HG03095 (cell line): ENCODE data around the gene NOS2.
"Not testable (repeated sequence)": the region's sequence is repeated elsewhere in the genome, so short reads cannot be mapped to it uniquely, and the experiment has no call there.

Experiments
- ATAC-seq: cut with Tn5 transposase; IDR thresholded peaks from one replicate; pipeline ENCODE4 v1.9.1; 2021; ENCODE audit warnings: moderate library complexity; ENCODE audit not compliant: unreplicated experiment

Gene NOS2

GRCh38 chr17:27800522-27800921, at the start of gene NOS2:
NOS2 (minus strand) TSS chr17:27800529; CDS start chr17:27798809, 1,720 bp downstream.
- ATAC-seq = no peak

- no peak for ATAC-seq
Observed at GRCh38 chr17:27849474-27850185, 49.3 kb upstream of the NOS2 start.

GRCh38 chr17:27848931-27849330, 48.6 kb upstream of the NOS2 start:
- ATAC-seq = no peak

- ATAC-seq = not testable (repeated sequence)
Observed at GRCh38 chr17:27846808-27847307, 46.5 kb upstream of the NOS2 start.

GRCh38 chr17:27846042-27846655, 45.8 kb upstream of the NOS2 start:
- no peak for ATAC-seq

GRCh38 chr17:27845264-27846041, 45.1 kb upstream of the NOS2 start:
- no peak for ATAC-seq

GRCh38 chr17:27840688-27841087, 40.4 kb upstream of the NOS2 start:
- no peak for ATAC-seq

- ATAC-seq = not testable (repeated sequence)
Observed at GRCh38 chr17:27840406-27840678, 40.0 kb upstream of the NOS2 start.

- not testable (repeated sequence) for ATAC-seq
Observed at GRCh38 chr17:27839571-27840405, 39.5 kb upstream of the NOS2 start.

GRCh38 chr17:27838607-27839006, 38.3 kb upstream of the NOS2 start:
- ATAC-seq = not testable (repeated sequence)

GRCh38 chr17:27837769-27838168, 37.4 kb upstream of the NOS2 start:
- not testable (repeated sequence) for ATAC-seq

GRCh38 chr17:27836651-27837050, 36.3 kb upstream of the NOS2 start:
- no peak for ATAC-seq

GRCh38 chr17:27834571-27834970, 34.2 kb upstream of the NOS2 start:
- no peak for ATAC-seq

- ATAC-seq = no peak
Observed at GRCh38 chr17:27832831-27833230, 32.5 kb upstream of the NOS2 start.

GRCh38 chr17:27829888-27830287, 29.6 kb upstream of the NOS2 start:
- not testable (repeated sequence) for ATAC-seq

GRCh38 chr17:27829143-27829711, 28.9 kb upstream of the NOS2 start:
- not testable (repeated sequence) for ATAC-seq

GRCh38 chr17:27825459-27825858, 25.1 kb upstream of the NOS2 start:
- ATAC-seq = no peak

- no peak for ATAC-seq
Observed at GRCh38 chr17:27824745-27825144, 24.4 kb upstream of the NOS2 start.

- ATAC-seq = no peak
Observed at GRCh38 chr17:27824176-27824715, 23.9 kb upstream of the NOS2 start.

GRCh38 chr17:27822108-27822507, 21.8 kb upstream of the NOS2 start:
- ATAC-seq = not testable (repeated sequence)
